ENCODE data around the gene TMEM150B.

TMEM150B gene

GRCh38 chr19:55325172-55325571 lies at the start of gene TMEM150B:
TMEM150B (minus strand) TSS chr19:55325341; CDS start chr19:55321036, 4,305 bp downstream.
- DNase-seq, result no peak

GRCh38 chr19:55373993-55374757 lies 49.0 kb upstream of the TMEM150B start:
- no peak for DNase-seq

GRCh38 chr19:55373306-55373992 lies 48.3 kb upstream of the TMEM150B start:
- no peak for DNase-seq

GRCh38 chr19:55372316-55373081 lies 47.4 kb upstream of the TMEM150B start:
- no peak for DNase-seq

GRCh38 chr19:55370305-55370988 lies 45.3 kb upstream of the TMEM150B start, which contains the start of gene IL11:
IL11 (minus strand) TSS chr19:55370463; CDS start chr19:55370310, 153 bp downstream.
- no peak for DNase-seq

GRCh38 chr19:55369653-55370304 lies 44.6 kb upstream of the TMEM150B start:
- peak in 2 of 58 donors; percentile 6 to 36 for DNase-seq

GRCh38 chr19:55368701-55369563 lies 43.8 kb upstream of the TMEM150B start:
- no peak for DNase-seq

- no peak for DNase-seq
Measured at GRCh38 chr19:55368106-55368505, 43.0 kb upstream of the TMEM150B start.

- DNase-seq, result no peak
Measured at GRCh38 chr19:55366790-55367189, 41.6 kb upstream of the TMEM150B start.

- DNase-seq, result peak in 1 of 58 donors; percentile 15
Measured at GRCh38 chr19:55365964-55366363, 40.8 kb upstream of the TMEM150B start.

GRCh38 chr19:55365245-55365644 lies 40.1 kb upstream of the TMEM150B start:
- DNase-seq, result no peak

- no peak for DNase-seq
Measured at GRCh38 chr19:55362990-55363716, 38.0 kb upstream of the TMEM150B start, which contains the start of gene GARIN5B. GARIN5B (minus strand) TSS chr19:55363260; CDS start chr19:55363066, 194 bp downstream.

GRCh38 chr19:55362174-55362989 lies 37.2 kb upstream of the TMEM150B start:
- no peak for DNase-seq

GRCh38 chr19:55360902-55361301 lies 35.8 kb upstream of the TMEM150B start:
- no peak for DNase-seq

- no peak for DNase-seq
Measured at GRCh38 chr19:55358943-55359908, 34.1 kb upstream of the TMEM150B start.

- DNase-seq, result no peak
Measured at GRCh38 chr19:55358493-55358892, 33.4 kb upstream of the TMEM150B start.
